ENCODE measurements around the gene ELF3. TPM values are rescaled to one million over a fixed set of nuclear protein-coding genes. Genes with fewer than 3 reads are reported as not detected.
"Not testable (repeated sequence)": the region's sequence is repeated elsewhere in the genome, so short reads cannot be mapped to it uniquely, and the experiment has no call there.

Gene ELF3
- polyA plus RNA-seq, 3 donors: 2.2 to 222 (median 16.5) TPM

DNA sequence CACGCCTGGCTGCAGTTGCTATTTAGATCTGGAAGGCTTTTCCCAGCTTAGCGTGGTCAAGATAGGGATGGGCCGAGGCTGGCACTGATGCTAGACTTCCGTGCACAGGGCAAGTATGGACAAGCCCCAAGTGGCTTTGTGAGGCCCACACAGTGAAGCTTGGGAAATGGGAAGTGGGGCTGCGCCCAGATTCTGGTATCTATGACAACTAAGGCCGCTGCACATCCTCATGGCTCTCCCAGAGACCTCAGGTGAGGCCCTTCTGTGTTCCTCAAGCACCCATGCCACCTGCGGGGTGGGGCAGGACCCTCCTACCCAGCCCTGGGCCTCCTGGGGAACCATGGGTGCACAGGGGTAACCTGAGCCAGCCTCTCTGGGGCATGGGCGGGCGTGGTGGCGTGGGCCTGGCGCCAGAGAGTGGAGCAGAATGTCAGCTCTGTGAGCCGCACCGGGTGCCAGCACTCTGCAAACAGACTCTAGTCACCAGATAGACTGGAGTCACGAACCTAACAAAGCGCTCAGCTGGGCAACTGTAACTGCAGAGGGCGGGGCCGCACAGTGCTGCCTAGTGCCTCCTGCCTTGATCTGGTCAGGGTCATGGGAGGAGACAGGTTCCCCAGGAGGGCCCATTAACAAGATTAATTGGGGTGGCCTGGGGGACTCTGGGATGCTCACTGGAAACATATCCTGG lies 46.4 kb downstream of the ELF3 start:
- H3K27ac ChIP-seq (ENCODE audit: low read depth, low read length): no peak overlapping the region
- WGBS, 3 donors: 37 to 88% (median 75%) methylated on average over 17 of the region's 17 CpGs

DNA sequence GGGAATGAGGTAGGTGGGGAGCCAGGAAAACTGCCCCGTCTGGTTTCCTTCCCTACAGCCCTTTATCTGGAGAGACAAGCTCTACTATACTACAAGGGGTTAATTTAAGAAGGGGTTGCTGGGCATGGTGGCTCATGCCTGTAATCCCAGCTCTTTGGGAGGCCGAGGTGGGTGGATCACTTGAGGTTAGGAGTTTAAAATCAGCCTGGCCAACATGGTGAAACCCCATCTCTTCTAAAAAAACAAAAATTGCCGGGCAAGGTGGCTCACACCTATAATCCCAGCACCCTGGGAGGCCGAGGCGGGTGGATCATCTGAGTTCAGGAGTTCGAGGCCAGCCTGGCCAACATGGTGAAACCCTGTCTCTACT lies 46.9 kb downstream of the ELF3 start:
- WGBS, 3 donors: 52 to 82% (median 71%) methylated on average over 6 of the region's 6 CpGs
- H3K27ac ChIP-seq (ENCODE audit: low read depth, low read length): not testable (repeated sequence)

DNA sequence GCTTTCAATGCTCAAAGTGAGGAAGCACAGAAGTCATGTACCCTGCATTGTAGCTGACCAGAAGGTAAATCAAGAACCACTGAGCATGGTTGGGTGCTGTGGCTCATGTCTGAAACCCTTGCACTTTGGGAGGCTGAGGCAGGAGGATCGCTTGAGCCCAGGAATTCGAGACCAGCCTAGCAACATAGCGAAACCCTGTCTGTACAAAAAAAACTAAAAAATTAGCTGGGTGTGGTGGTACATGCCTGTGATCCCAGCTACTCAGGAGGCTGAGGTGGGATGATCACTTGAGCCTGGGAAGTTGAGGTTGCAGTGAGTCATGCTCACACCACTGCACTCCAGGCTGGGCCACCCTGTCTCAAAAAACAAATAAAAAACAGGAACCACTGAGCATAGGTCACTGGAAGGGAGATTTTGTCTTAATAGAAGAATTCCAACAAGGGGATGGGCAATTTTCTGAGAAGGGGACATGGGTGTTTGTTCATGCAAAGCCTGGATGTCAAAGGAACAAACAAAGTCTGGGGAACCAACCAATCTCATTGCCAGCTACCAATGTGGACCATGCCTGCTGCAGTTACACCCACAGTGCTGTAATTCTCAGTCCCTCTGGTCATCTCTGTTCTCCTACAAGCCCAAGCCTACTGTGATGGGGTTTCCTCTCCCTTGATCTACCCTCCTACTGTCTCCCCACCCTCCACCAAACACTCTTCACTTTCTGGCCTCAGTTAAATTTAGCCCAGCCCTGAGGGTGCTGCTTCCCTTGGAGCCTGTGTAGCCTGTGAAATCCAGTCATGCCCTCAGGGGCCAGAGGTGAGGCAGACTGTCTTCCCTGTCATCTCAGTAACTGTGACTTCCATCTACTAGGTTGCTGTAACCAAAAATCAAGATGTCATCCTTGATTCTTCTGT lies 47.9 kb downstream of the ELF3 start:
- no peak overlapping the region for H3K27ac ChIP-seq (ENCODE audit: low read depth, low read length)
- 93 to 98% (median 97%) methylated on average over 3 of the region's 3 CpGs for WGBS, 3 donors

DNA sequence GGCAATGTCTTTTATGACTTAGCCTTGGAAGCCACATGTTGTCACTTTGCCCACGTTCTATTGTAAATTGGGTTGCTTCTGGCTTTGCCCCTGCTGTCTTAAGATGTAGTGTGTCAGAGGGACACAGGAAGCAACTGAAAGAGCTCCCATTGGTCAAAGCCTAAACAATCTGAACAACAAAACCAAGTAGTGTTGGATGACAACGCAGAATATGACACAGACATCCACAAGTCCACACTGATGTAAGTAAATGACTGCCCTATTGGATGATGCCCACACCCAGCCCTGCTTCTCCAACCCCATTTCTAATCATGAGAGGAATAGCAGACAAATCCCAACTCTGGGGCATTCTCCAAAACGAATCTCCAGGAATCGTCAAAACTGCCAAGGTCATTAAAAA lies 50.7 kb downstream of the ELF3 start:
- 64 to 80% (median 79%) methylated on average over 4 of the region's 4 CpGs for WGBS, 3 donors
- H3K27ac ChIP-seq (ENCODE audit: low read depth, low read length): no peak overlapping the region

- 80 to 89% (median 87%) methylated on average over 6 of the region's 6 CpGs for WGBS, 3 donors
- H3K27ac ChIP-seq (ENCODE audit: low read depth, low read length): not testable (repeated sequence)
Observed at GRCh38 chr1:202061787-202062186, 51.4 kb downstream of the ELF3 start.

- not testable (repeated sequence) for H3K27ac ChIP-seq (ENCODE audit: low read depth, low read length)
- 93 to 96% (median 95%) methylated on average over 7 of the region's 7 CpGs for WGBS, 3 donors
Observed at GRCh38 chr1:202062636-202063035, 52.2 kb downstream of the ELF3 start.

- no peak overlapping the region for H3K27ac ChIP-seq (ENCODE audit: low read depth, low read length)
- WGBS, 3 donors: 6 to 36% (median 33%) methylated on average over 1 of the region's 1 CpG
Observed at GRCh38 chr1:202063093-202063492, 52.7 kb downstream of the ELF3 start.

DNA sequence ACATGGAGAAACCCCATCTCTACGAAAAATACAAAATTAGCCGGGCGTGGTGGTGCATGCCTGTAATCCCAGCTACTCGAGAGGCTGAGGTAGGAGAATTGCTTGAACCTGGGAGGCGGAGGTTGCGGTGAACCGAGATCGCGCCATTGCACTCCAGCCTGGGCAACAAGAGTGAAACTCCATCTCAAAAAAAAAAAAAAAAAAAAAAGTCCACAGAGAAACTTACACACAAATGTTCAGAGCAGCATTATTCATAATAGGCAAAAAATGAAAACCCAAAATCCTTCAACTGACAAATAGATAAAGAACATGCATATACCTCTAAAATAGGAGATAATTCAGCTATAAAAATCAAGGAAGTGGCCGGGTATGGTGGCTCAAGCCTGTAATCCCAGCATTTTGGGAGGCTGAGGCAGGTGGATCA lies 54.5 kb downstream of the ELF3 start:
- H3K27ac ChIP-seq (ENCODE audit: low read depth, low read length): not testable (repeated sequence)
- 93 to 95% (median 94%) methylated on average over 10 of the region's 10 CpGs for WGBS, 3 donors

Other genes starting within 250 kb of the ELF3 start
- 10 to 100 TPM in 2 of 3 donors, 1 to 10 TPM in 1; 7.2 to 20.9 (median 14.2) TPM for gene IPO9, start 181.4 kb upstream of the ELF3 start, polyA plus RNA-seq
- 10 to 100 TPM in 2 of 3 donors, 1 to 10 TPM in 1; 7.3 to 20.9 (median 11.0) TPM for gene SHISA4, start 121.7 kb upstream of the ELF3 start, polyA plus RNA-seq
- 100 to 1,000 TPM in 1 of 3 donors, 10 to 100 TPM in 1, 1 to 10 TPM in 1; 3.3 to 102 (median 21.8) TPM for gene LMOD1, start 64.0 kb upstream of the ELF3 start, polyA plus RNA-seq
- 10 to 100 TPM; 19.2 to 44.6 (median 38.0) TPM for gene TIMM17A, start 55.1 kb upstream of the ELF3 start, polyA plus RNA-seq
- gene RNPEP, start 27.9 kb upstream of the ELF3 start, polyA plus RNA-seq: 10 to 100 TPM; 22.3 to 49.8 (median 29.6) TPM
- under 1 TPM in 2 of 3 donors, not detected in 1; 0.01 to 0.03 TPM for gene GPR37L1, start 112.3 kb downstream of the ELF3 start, polyA plus RNA-seq
- gene ARL8A, start 134.2 kb downstream of the ELF3 start, polyA plus RNA-seq: 10 to 100 TPM; 14.3 to 36.4 (median 31.0) TPM
- 1 to 10 TPM in 2 of 3 donors, under 1 TPM in 1; 0.47 to 2.9 (median 1.1) TPM for gene PTPN7, start 150.0 kb downstream of the ELF3 start, polyA plus RNA-seq
- gene LGR6, start 183.2 kb downstream of the ELF3 start, polyA plus RNA-seq: 1 to 10 TPM in 1 of 3 donors, under 1 TPM in 2; 0.05 to 1.0 (median 0.28) TPM